ENCODE results near the gene DOK6.

GRCh38 chr18:69584429-69584828, 183.7 kb downstream of the DOK6 start:
- no peak for TF ChIP-seq CTCF (IDR thresholded peaks at IDR 0.05)
- no peak for TF ChIP-seq EZH2 (IDR thresholded peaks at IDR 0.05; ENCODE audit: borderline replicate concordance, insufficient read depth, low read depth, low read length, poor library complexity, severe bottlenecking)

Measured in B cell (primary cell).